Endothelial cell (in vitro differentiated cells): Measurements from ENCODE around the gene TRIO. TPM values are rescaled to one million over a fixed set of nuclear protein-coding genes. Genes with fewer than 3 reads are reported as not detected.

Experiments used
- DNase-seq: peaks from one replicate; pipeline ENCODE4 v3.0.0; 2021; ENCODE audit warnings: low spot score
- H3K27ac Mint-ChIP-seq: one replicate; pipeline ENCODE4 v1.8.0; 2021; ENCODE audit warnings: mixed read lengths, inconsistent platforms; ENCODE audit not compliant: unreplicated experiment
- H3K27me3 Mint-ChIP-seq: one replicate; pipeline ENCODE4 v1.8.0; 2021; ENCODE audit warnings: mild to moderate bottlenecking, moderate library complexity, mixed read lengths, inconsistent platforms; ENCODE audit not compliant: unreplicated experiment
- H3K36me3 Mint-ChIP-seq: one replicate; pipeline ENCODE4 v1.8.0; 2021; ENCODE audit warnings: mild to moderate bottlenecking, low read depth, mixed read lengths, inconsistent platforms; ENCODE audit not compliant: unreplicated experiment
- H3K4me1 Mint-ChIP-seq: one replicate; pipeline ENCODE4 v1.8.0; 2021; ENCODE audit warnings: mild to moderate bottlenecking, mixed read lengths, inconsistent platforms; ENCODE audit not compliant: unreplicated experiment
- H3K4me3 Mint-ChIP-seq: one replicate; pipeline ENCODE4 v1.8.0; 2021; ENCODE audit warnings: mild to moderate bottlenecking, mixed read lengths, inconsistent platforms; ENCODE audit not compliant: unreplicated experiment
- H3K9me3 Mint-ChIP-seq: one replicate; pipeline ENCODE4 v1.8.0; 2021; ENCODE audit warnings: mixed read lengths, inconsistent platforms; ENCODE audit not compliant: unreplicated experiment
- total RNA-seq: library from RNA; stranded (reverse); fragmentation: NEBNext Ultra II Directional; extraction: Animal tissue kit (Norgen Biotek cat#: 25700); gene quantifications from one replicate; pipeline ENCODE4 v1.2.1, GENCODE V29; 2021; ENCODE audit not compliant: unreplicated experiment
- TF ChIP-seq, protein P1 (sequence below): fragments of 200-600 bp; sonication (generic); IDR thresholded peaks from one replicate; pipeline ENCODE4 v1.5.0; 2021; ENCODE audit warnings: antibody characterized with exemption; ENCODE audit not compliant: unreplicated experiment

Gene TRIO
- total RNA-seq, 1 donor from 2014 or later, result 229 TPM

DNA sequence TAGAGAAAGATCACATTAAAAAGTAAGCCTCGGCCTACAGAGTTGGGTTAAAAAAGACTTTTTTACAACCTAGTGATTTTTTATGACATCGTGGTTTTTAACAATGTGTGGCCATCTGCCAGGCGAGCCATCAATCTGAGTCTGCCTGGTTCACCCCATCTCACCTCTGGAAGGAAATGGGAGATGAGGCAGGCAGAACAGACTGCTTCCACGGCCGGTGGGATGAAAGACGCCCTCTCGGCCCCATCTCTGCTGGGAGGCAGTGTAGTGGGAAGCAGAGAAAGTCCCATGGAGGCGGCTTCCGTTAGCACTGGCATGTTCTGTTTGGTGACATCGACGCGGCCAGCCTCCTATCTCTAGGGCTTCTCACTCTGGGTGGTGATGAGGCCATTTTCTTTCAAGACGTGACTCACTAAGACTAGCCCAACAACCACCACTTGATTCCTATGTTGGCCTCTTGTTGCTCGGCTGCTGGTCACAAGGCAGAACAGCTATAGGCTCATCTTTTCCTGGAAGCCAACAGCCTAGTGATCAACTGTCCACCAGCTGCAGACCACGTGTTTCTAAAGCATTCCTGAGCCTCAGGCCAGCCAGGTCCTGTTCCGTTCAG is 306.0 kb downstream of the TRIO start:
- peaks cover 35% of the 10 kb centered on the region for H3K36me3 Mint-ChIP-seq
- TF ChIP-seq, protein P1, sequence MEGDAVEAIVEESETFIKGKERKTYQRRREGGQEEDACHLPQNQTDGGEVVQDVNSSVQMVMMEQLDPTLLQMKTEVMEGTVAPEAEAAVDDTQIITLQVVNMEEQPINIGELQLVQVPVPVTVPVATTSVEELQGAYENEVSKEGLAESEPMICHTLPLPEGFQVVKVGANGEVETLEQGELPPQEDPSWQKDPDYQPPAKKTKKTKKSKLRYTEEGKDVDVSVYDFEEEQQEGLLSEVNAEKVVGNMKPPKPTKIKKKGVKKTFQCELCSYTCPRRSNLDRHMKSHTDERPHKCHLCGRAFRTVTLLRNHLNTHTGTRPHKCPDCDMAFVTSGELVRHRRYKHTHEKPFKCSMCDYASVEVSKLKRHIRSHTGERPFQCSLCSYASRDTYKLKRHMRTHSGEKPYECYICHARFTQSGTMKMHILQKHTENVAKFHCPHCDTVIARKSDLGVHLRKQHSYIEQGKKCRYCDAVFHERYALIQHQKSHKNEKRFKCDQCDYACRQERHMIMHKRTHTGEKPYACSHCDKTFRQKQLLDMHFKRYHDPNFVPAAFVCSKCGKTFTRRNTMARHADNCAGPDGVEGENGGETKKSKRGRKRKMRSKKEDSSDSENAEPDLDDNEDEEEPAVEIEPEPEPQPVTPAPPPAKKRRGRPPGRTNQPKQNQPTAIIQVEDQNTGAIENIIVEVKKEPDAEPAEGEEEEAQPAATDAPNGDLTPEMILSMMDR, result no peak
- peaks cover 5% of the 10 kb centered on the region for H3K27me3 Mint-ChIP-seq
- H3K9me3 Mint-ChIP-seq, result no peaks in the 10 kb centered on the region
- no peak for DNase-seq
- H3K4me1 Mint-ChIP-seq, result peaks cover 41% of the 10 kb centered on the region
- H3K27ac Mint-ChIP-seq, result no peak overlapping the region
- no peak overlapping the region for H3K4me3 Mint-ChIP-seq

- peaks cover 43% of the 10 kb centered on the region for H3K36me3 Mint-ChIP-seq
- H3K4me3 Mint-ChIP-seq, result no peak overlapping the region
- peaks cover 5% of the 10 kb centered on the region for H3K27me3 Mint-ChIP-seq
- DNase-seq, result no peak
- H3K4me1 Mint-ChIP-seq, result peaks cover 33% of the 10 kb centered on the region
- H3K27ac Mint-ChIP-seq, result peak overlapping the region; percentile 2
- no peaks in the 10 kb centered on the region for H3K9me3 Mint-ChIP-seq
- TF ChIP-seq, protein P1, result no peak
Observed at GRCh38 chr5:14450018-14450524, 306.9 kb downstream of the TRIO start.

DNA sequence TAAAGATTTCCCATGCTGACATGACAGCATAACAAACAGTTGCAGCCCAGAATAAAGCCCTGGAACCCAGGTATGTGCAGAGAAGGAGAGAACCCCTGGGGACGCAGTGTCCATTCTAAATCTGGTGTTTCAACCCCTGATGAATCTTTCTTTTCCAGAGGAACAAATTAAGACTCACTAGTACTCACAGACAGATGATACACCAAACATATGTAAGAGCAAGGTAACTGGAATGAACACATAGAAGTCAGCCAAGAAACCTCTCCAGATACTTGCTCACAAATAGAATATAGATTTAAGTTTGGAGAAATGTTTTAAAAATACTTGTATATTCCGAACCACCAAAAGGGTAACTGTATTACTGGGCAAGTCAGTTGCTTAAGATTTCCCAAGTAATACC is 307.6 kb downstream of the TRIO start:
- no peaks in the 10 kb centered on the region for H3K9me3 Mint-ChIP-seq
- H3K27me3 Mint-ChIP-seq, result peaks cover 5% of the 10 kb centered on the region
- TF ChIP-seq, protein P1, result no peak
- H3K27ac Mint-ChIP-seq, result no peak overlapping the region
- no peak for DNase-seq
- H3K4me3 Mint-ChIP-seq, result no peak overlapping the region
- peaks cover 28% of the 10 kb centered on the region for H3K4me1 Mint-ChIP-seq
- H3K36me3 Mint-ChIP-seq, result peaks cover 49% of the 10 kb centered on the region

GRCh38 chr5:14451871-14452270 is 308.7 kb downstream of the TRIO start:
- H3K9me3 Mint-ChIP-seq, result no peaks in the 10 kb centered on the region
- no peak overlapping the region for H3K4me3 Mint-ChIP-seq
- TF ChIP-seq, protein P1, result no peak
- peaks cover 5% of the 10 kb centered on the region for H3K27me3 Mint-ChIP-seq
- H3K4me1 Mint-ChIP-seq, result peaks cover 21% of the 10 kb centered on the region
- no peak for DNase-seq
- H3K36me3 Mint-ChIP-seq, result peaks cover 53% of the 10 kb centered on the region
- H3K27ac Mint-ChIP-seq, result no peak overlapping the region

GRCh38 chr5:14452685-14453454 is 309.7 kb downstream of the TRIO start:
- DNase-seq, result no peak
- TF ChIP-seq, protein P1, result no peak
- Mint-ChIP-seq H3K27ac (no peak overlapping the region), H3K9me3 (no peaks in the 10 kb centered on the region), H3K4me1 (peaks cover 23% of the 10 kb centered on the region), H3K36me3 (peaks cover 52% of the 10 kb centered on the region), H3K4me3 (no peak overlapping the region), H3K27me3 (peaks cover 2% of the 10 kb centered on the region)
